GM19372 (cell line): ENCODE data around the gene EVI2B.
"Not testable (repeated sequence)": the region's sequence is repeated elsewhere in the genome, so short reads cannot be mapped to it uniquely, and the experiment has no call there.

Source experiments
- ATAC-seq: cut with Tn5 transposase; IDR thresholded peaks from one replicate; pipeline ENCODE4 v1.9.1; 2021; ENCODE audit warnings: mild to moderate bottlenecking, low read depth, moderate library complexity; ENCODE audit not compliant: unreplicated experiment

EVI2B gene, protein sequence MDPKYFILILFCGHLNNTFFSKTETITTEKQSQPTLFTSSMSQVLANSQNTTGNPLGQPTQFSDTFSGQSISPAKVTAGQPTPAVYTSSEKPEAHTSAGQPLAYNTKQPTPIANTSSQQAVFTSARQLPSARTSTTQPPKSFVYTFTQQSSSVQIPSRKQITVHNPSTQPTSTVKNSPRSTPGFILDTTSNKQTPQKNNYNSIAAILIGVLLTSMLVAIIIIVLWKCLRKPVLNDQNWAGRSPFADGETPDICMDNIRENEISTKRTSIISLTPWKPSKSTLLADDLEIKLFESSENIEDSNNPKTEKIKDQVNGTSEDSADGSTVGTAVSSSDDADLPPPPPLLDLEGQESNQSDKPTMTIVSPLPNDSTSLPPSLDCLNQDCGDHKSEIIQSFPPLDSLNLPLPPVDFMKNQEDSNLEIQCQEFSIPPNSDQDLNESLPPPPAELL

DNA sequence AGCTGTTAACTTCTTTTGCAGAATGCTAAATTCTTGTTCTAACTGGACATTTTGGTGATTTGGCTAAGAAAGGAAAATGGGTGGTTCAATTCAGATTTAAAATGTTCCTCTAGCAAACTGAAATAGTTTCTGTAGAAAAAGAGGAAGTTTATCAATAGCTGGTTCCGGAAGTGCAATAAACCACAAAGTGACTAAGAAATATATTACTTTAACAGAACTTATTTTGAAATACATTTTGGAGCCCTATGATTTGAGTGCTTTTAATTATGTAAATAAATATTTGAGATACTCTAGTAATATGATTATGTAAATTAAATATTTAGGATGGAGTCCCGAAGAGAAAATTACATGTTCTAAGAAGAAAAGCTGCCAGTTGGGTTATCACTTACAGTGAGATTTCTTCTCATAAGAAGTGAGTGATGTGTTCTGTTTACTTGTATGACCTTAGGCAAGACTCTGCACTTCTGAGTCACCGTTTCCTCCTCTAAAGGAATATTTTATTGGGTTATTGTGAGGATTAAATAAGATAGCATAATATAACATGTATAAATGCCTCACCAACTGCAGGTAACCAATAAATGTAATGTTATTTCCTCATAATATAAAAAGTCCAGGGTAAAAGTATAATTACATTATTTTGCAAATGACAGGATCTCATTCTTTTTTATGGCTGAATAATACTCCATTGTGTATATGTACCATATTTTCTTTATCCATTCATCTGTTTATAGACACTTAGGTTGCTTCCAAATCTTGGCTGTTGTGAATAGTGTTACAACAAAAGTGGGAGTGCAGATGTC lies at the start of gene EVI2B:
TSS of gene EVI2B (minus strand) at position 73 of the 800 bp plus-strand sequence. CDS start 8,445 bp downstream, outside the sequence.
- ATAC-seq: no peak

DNA sequence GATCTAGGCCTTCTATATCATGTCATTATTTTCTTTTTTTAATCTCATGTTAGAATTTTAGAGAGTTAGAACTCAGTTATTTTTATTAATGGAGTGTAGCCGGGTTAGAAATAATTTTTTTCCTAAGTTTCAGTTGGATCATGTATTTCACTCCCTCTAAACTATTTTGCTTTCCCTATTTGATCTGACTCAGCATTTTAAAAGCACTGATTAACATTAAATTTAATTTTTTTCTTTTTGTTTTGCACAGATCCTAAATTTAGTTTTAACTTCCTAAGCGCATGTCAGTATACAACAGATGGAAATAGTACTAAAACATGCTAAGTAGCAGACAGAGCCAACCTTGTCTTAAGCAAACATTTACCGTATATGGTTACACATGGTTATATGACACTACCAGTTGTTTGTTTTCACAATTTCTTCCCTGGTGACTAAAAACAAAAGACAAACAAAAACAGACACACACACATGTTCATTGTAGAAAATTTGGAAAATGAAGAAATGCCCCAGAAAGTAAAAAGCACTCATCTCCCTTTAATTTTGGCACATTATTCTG lies 44.1 kb upstream of the EVI2B start:
- no peak for ATAC-seq

DNA sequence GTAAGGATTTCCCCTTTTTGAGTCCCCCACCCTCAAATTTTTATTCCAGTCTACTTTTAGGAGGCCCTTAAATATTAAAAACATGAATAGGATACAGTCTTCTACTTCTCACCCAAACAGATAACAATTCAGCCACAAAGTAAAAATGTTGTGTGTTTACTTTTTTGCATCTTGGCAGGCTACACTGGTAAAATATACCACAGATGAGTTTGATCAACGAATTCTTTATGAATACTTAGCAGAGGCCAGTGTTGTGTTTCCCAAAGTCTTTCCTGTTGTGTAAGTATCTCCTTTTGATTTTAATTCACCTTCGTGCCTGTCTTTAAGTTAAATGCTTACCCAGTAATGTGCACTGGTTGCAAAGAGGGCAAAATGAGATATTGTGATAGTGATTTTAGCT lies 43.2 kb upstream of the EVI2B start:
- no peak for ATAC-seq

DNA sequence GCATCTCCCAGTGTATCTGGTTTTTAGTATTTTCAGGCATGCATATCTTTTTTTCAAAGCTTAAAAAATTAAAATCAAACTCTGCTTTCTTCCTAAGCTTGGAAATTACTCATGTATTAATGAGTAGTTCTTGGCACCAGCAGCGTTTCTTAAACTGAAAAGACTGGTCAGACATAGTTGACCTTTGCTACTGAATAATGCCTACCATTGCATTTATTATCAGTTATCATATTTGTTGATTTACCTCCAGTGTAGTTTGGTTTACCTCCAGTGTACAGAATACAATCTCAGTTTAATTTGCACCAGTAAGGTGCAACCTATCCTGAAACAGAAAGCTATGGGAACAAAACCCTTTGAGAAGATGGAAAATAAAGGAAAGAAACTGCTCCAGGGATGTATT lies 42.1 kb upstream of the EVI2B start:
- ATAC-seq: no peak

DNA sequence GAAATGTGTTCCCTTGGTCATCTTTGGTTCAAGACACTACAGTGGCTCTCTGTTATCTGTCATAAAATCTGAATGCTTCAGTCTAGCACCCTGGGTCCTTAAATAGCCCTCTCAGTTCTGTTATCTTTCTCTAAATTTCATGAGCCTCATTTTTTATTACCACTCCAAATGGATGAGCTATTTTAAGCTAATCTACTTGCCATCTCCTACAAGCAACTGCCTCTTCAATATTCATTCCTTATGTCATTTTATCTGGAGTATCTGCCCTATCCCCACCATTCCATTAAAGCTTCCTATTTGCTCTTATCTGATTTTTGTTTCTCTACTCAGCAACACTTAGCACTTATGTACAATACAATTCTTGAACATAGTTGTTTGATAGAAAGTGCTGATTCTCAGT lies 35.6 kb upstream of the EVI2B start:
- ATAC-seq: no peak

DNA sequence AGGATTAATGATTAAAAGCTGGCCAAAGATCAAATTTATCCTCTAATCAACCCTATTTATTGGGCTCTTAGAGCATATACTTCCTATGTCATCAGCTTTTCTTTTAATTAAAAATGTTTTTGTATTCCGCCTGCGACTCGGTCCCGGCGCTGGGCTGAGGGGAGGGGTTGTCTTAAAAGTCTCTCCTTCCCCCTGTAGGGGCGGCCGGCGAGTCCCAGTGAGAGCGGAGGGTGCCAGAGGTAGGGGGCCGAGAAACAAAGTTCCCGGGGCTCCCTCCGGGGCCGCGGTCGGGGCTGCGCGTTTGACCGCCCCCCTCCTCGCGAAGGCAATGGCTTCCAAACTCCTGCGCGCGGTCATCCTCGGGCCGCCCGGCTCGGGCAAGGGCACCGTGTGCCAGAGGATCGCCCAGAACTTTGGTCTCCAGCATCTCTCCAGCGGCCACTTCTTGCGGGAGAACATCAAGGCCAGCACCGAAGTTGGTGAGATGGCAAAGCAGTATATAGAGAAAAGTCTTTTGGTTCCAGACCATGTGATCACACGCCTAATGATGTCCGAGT lies 31.4 kb upstream of the EVI2B start:
- ATAC-seq: not testable (repeated sequence)

DNA sequence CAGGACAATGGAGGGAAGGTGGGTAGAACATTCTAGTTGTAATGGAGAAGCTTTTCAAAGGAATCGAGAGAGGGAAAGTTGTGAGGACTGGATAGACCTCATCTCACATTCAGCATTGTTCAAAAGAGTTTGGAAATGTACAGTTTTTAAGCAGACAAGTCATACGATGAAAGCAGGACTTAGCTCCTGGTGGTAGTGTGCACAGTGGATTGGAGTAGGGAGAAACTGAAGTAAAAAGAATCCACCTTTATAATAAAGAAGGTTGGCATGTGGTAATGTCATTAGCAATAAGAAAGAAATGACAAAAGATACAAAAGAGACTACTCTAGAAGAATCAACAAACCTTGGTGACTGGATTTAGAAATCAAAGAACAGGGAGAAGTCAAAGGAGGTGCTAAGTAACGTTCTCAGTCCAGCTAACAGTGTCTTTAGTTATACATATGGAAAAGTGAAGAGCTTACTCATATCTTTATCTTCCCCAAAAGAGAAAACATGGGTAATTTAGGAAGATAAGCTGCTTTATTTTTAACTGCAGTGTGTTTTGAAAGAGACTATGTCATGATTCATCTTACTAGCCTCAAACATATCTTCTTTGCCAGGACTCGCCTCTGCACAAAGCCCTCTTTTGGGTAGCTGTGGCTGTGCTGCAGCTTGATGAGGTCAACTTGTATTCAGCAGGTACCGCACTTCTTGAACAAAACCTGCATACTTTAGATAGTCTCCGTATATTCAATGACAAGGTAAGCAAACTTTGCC lies 26.2 kb upstream of the EVI2B start:
- no peak for ATAC-seq

DNA sequence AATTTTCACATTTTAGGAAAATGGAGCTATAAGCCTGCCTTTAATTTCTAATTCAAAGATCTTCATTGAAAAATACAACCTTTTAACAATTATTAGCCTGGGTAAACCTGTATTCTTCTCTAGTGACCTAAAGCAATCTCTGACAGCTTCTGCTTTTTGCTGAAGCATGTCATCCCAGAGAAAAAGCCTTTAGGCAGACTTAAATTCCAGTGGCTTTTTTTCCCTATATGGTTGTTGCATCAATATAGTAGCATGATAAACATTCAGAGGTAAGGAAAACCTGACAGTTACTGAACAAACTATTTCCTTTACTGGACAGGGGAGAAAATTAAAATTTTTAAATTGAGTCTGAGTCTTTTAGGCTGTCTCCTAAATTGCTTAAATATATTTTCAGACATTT lies 15.4 kb upstream of the EVI2B start:
- no peak for ATAC-seq

DNA sequence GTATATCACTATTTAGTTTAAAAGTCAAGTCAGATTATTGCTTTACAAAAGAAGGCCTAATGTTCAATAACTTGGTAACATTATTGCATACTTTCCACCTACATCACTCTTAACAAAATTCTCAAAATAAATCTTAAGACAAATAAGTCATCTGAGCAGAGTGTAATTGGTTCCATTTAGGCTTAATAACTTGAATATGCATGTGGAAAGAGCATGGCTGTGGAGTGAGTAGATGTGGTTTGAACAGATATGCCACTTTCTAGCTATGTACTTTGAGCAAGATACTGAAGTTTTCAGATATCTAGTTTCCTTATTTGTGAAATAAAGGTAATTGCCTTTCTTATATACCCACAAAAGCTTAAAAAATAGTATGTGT lies 14.3 kb upstream of the EVI2B start:
- no peak for ATAC-seq

DNA sequence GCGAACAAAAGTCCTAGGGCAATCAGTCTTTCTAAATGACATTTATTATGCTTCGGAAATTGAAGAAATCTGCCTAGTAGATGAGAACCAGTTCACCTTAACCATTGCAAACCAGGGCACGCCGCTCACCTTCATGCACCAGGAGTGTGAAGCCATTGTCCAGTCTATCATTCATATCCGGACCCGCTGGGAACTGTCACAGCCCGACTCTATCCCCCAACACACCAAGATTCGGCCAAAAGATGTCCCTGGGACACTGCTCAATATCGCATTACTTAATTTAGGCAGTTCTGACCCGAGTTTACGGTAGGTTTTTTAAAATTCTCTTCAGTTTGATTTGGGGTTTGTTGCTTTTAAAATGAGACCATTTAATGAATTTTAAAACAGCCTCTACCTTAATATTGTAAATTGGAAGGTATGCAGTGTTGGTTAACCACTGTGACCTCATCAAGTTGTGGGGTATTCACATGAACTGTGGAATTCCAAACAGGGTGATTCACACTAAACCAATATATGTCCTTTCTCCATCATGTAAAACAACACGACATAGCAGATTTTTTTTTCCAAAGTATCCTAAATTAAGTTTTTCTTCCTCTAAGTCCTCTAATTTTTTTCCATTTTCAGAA lies 13.8 kb upstream of the EVI2B start:
- no peak for ATAC-seq

DNA sequence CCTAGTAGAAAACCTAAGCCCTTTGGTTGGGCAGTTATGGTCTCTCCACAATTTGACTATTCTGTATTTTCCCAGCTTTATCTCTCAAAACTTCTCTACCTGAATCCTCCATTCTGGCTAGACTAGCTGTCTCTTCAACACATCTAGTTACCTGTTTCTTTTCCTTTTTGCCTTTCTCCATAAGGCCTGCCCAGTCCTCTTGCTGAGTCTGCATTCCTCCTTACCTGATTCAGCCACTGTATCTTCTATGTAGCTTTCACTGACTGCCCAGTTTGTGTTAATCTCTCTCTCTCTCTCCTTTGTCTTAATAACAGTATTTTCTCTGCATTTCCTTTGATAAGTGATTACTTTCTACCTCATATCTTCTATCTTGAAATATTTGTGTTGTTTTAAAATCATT lies 9.7 kb upstream of the EVI2B start:
- ATAC-seq: no peak

DNA sequence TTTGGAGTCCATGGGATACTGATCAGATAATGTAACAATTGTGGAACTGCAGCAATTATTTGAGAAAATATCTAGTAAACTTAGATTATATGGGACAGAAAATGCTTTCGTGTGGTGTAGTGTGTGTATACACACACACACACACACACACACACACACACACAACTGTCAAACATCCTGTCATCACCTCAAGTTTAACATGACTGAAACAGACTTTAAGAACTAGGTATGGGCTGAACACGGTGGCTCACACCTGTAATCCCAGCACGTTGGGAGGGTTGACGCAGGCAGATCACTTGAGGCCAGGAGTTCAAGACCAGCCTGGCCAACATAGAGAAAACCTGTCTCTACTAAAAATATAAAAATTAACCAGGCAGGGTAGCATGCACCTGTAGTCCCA lies 8.1 kb upstream of the EVI2B start:
- no peak for ATAC-seq

DNA sequence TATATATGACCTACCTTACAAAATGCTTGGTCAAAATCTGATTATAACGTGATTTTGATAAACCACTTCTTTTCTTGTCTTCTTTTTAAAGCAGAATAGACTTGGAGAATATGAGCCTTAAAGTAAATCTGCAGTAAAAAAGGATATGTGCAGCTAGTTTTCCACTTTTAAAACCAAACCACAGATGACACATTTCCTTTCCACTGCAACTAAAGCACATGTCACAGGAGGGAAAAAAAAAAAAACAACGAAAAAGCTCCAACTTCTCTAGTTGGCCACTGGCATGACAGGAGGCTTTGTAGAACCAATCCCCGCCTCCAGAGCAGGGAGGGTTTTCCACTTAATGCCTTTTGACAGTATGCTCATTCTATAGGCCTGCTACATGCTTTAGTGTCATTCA lies 7.6 kb upstream of the EVI2B start, which contains the start of gene EVI2A:
TSS of gene EVI2A (minus strand) at position 142 of the 400 bp plus-strand sequence. CDS start 2,609 bp downstream, outside the sequence.
- peak; percentile 48 for ATAC-seq

DNA sequence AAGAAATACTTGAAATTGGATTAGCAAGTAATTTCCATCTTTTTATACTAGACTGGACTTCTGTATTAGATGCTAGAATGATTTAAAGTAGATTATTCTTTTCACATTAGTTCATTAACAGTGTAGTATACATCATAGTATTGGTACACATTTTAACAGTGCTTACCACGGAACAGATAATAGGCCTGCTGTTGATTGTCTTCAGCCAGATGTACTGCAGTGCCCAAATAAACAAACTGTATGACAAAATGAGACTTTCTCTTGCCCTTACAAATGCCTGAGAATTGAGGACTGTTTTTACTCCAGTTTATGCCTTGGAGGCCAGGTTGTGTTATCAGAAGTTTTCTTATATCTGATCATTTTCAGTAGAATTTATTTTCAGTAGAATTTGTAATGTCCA lies 6.9 kb upstream of the EVI2B start:
- ATAC-seq: no peak

DNA sequence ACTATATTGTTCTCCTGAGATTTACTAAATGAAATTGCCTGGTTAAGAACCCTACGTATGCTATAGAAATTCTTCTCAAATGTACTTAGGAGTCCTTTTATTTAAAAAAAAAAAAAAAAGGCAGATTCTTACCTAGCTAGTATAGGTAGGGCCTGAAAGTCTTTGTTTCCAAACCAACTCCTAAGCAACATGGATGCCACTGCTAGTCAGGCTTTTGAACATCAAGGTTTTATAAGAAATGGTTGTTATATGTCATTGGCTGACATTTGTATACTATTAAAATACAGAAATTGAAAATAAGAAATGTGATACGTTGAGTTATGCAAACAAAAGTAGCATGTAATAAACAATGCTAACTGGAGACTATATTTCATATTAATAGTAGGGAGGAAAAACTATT lies 6.4 kb upstream of the EVI2B start:
- ATAC-seq: no peak

DNA sequence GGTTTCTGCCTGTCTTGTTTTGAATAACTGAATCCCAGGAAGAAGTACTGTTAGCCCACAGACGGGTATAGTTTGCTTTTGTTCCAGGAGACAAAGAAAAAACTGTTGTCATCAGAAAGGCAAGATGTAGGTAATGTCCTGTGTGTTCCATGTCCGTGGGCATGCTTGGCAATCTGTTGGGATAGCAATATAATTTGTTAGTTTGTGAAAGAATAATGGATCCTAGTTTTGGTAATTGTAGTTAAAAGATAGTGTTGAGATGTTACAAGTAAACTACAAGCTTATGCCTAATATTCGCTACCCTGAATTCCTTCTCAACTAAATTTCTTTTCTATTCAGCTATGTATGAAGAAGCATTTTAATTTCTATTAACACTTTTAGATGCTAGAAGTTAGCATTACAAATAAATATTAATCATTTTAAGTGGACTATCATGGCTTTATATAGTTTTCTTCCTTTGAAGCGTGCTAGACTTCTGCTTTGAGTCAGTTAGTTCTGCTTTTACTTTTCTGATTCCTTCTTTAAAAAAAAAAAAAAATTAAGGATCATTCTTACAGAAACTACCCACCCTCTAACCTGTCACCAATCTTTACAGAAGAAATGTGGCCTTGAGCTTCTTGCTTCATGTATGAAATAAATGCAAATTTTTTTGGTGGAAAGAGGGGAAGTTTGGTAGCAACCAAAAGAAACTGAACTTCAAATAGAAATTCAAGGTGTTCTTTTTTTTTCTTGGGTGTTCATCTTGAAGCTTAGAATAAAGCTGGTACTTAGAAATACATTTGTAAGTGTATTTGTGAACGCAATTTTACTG lies 5.2 kb upstream of the EVI2B start:
- ATAC-seq: no peak

DNA sequence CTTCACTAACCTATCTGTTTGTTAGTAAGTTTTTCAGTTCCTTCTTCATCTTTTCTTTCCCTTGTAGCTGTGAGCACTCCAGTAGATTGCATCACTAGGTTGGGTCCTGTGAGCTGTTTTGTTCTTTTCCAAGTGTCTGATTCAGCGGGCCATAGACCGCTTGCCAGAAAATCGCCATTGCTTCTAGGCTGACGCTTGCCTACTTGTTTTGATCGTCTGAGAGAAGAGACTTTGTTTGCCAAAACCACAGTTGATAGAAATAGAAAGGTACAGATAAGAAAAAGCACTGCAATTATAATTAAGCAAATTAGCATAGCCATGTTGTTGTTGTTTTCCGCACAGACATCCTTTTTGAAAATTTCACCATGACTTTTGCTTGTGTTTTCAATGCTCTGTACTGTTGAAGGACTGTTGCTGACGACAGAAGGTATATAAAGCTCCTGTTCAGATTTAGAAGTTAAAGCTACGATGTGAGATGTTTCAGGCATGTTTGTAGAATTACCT lies 4.5 kb upstream of the EVI2B start:
- ATAC-seq: no peak

DNA sequence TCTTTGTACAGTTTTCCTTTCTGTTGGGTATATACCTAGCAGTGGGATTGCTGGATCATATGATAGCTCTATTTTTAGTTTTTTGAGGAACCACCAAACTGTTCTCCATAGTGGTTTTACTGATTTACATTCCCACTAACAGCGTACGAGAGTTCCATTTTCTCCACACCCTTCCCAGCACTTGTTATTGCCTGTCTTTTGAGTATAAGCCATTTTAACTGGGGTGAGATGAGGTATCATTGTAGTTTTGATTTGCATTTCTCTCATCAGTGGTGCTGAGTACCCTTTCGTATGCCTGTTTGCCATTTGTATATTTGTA lies 887 bp upstream of the EVI2B start:
- ATAC-seq: no peak

DNA sequence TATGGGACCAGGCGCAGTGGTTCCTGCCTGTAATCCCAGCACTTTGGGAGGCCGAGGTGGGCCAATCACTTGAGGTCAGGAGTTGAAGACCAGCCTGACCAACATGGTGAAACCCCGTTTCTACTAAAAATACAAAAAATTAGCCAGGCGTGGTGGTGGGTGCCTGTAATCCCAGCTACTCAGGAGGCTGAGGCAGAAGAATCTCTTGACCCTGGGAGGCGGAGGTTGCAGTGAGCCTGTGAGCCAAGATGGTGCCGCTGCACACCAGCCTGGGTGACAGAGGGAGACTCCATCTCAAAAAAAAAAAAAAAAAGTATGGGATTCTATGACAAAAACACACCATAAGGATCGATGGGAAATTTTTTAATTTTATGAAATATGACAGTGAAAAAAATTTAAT lies 1.6 kb downstream of the EVI2B start:
- ATAC-seq: not testable (repeated sequence)
